Choroid plexus epithelial cell (primary cell): ENCODE results near the gene TMCO2.

Source experiments
- DNase-seq: peaks from one replicate; pipeline ENCODE4 v3.0.0-alpha.2; 2010; ENCODE audit warnings: low read depth
- H3K4me3 ChIP-seq: 2 replicates; pipeline ENCODE4 v1.5.1; 2011; ENCODE audit warnings: low read depth, mild to moderate bottlenecking, control low read depth, low read length, moderate library complexity
- CTCF ChIP-seq: conservative IDR thresholded peaks from 2 replicates; pipeline ENCODE4 v1.5.1; 2011; ENCODE audit warnings: low read depth, mild to moderate bottlenecking, control low read depth, inconsistent platforms, low read length, moderate library complexity

Gene TMCO2

GRCh38 chr1:40224040-40224439, 23.7 kb upstream of the TMCO2 start:
- TF ChIP-seq CTCF, result no peak
- no peak overlapping the region for H3K4me3 ChIP-seq
- DNase-seq, result no peak

GRCh38 chr1:40226192-40226591, 21.5 kb upstream of the TMCO2 start:
- no peak overlapping the region for H3K4me3 ChIP-seq
- DNase-seq, result no peak
- no peak for TF ChIP-seq CTCF

- H3K4me3 ChIP-seq, result no peak overlapping the region
- no peak for DNase-seq
- TF ChIP-seq CTCF, result no peak
Observed at GRCh38 chr1:40232444-40232843, 15.3 kb upstream of the TMCO2 start.

- no peak for TF ChIP-seq CTCF
- no peak overlapping the region for H3K4me3 ChIP-seq
- no peak for DNase-seq
Observed at GRCh38 chr1:40239626-40240025, 8.1 kb upstream of the TMCO2 start.

- H3K4me3 ChIP-seq, result no peak overlapping the region
- no peak for TF ChIP-seq CTCF
- no peak for DNase-seq
Observed at GRCh38 chr1:40240390-40240789, 7.3 kb upstream of the TMCO2 start.

GRCh38 chr1:40241362-40241761, 6.4 kb upstream of the TMCO2 start:
- no peak overlapping the region for H3K4me3 ChIP-seq
- no peak for DNase-seq
- TF ChIP-seq CTCF, result no peak

GRCh38 chr1:40243351-40243750, 4.4 kb upstream of the TMCO2 start:
- TF ChIP-seq CTCF, result no peak

More at GRCh38 chr1:40243351-40243750, 4.4 kb upstream of the TMCO2 start:
- H3K4me3 ChIP-seq, result no peak overlapping the region
- DNase-seq, result no peak
